ENCODE data around the gene PRRC2A.

GRCh38 chr6:31640612-31641011, 20.1 kb downstream of the PRRC2A start:
- TF ChIP-seq CTCF (IDR thresholded peaks at IDR 0.05) (no peak), REST (IDR thresholded peaks at IDR 0.05; ENCODE audit: insufficient read depth in 1 of 2, low read depth in 2 of 2, low read length in 1 of 2) (no peak), SIN3A (IDR thresholded peaks at IDR 0.05; ENCODE audit: borderline replicate concordance, insufficient read depth, low read depth, low read length) (no peak)

All from Panc1 (cell line).